HepG2 (cell line): ENCODE results near the gene COL26A1.

ENCODE experiments used
- ATF7-NPFF ChIP-seq: sonication (generic); formaldehyde crosslinking; IDR thresholded peaks from 2 replicates; pipeline ENCODE4 v1.8.1; 2023; ENCODE audit warnings: mild to moderate bottlenecking, low read depth, missing genetic modification reagents, moderate library complexity
- ELF1 ChIP-seq: sonication (generic); formaldehyde crosslinking; IDR thresholded peaks from 2 replicates; pipeline ENCODE4 v1.4.0; 2020; ENCODE audit warnings: missing genetic modification reagents
- FIP1L1 ChIP-seq: fragments of 200-400 bp; formaldehyde crosslinking; IDR thresholded peaks from 2 replicates; pipeline ENCODE4 v1.6.1; 2018; ENCODE audit warnings: low read depth, mild to moderate bottlenecking, low read length, moderate library complexity, borderline replicate concordance; ENCODE audit not compliant: insufficient read depth
- FOSL1 ChIP-seq: sonication (generic); formaldehyde crosslinking; IDR thresholded peaks from 2 replicates; pipeline ENCODE4 v1.9.0; 2021; ENCODE audit warnings: missing genetic modification reagents, borderline replicate concordance
- MAFK ChIP-seq, 2 experiments: IDR thresholded peaks in 1 of 2; conservative IDR thresholded peaks in 1 of 2; 2 replicates each; pipeline ENCODE4 v1.6.1; 2011; ENCODE audit warnings: improper control_type of control experiment in 2 of 2, low read length in 2 of 2
- PCBP1 ChIP-seq: fragments of 200-400 bp; formaldehyde crosslinking; IDR thresholded peaks from 2 replicates; pipeline ENCODE4 v1.6.1; 2017; ENCODE audit warnings: mild to moderate bottlenecking, low read depth, low read length, borderline replicate concordance
- POLR2AphosphoS5 ChIP-seq: IDR thresholded peaks from 2 replicates; pipeline ENCODE4 v1.6.1; 2012; ENCODE audit warnings: low read depth, low read length
- RAD21 ChIP-seq: fragments of 450-650 bp; formaldehyde crosslinking; IDR thresholded peaks from 2 replicates; pipeline ENCODE4 v1.5.0; 2020; ENCODE audit warnings: mild to moderate bottlenecking
- ZNF292 ChIP-seq: sonication (generic); formaldehyde crosslinking; IDR thresholded peaks from 2 replicates; pipeline ENCODE4 v1.8.1; 2022; ENCODE audit warnings: mild to moderate bottlenecking, low read depth, missing genetic modification reagents, borderline replicate concordance
- ZNF501 ChIP-seq: sonication (generic); formaldehyde crosslinking; IDR thresholded peaks from 2 replicates; pipeline ENCODE4 v1.5.1; 2020; ENCODE audit warnings: mild to moderate bottlenecking, moderate library complexity, missing genetic modification reagents
- TF ChIP-seq, protein P1 (sequence below), 2 experiments: sonication (generic) in 1 of 2; formaldehyde crosslinking in 1 of 2; IDR thresholded peaks; 2 replicates each; pipeline versions ENCODE4 v1.5.1 to v1.6.1; 2011 to 2020; ENCODE audit warnings: borderline replicate concordance in 1 of 2, low read depth in 1 of 2, low read length in 1 of 2, mild to moderate bottlenecking in 1 of 2, missing genetic modification reagents in 1 of 2, moderate library complexity in 1 of 2
- TF ChIP-seq, protein P2 (sequence below): sonication (generic); formaldehyde crosslinking; IDR thresholded peaks from 2 replicates; pipeline ENCODE4 v1.4.0; 2020; ENCODE audit warnings: missing genetic modification reagents

DNA sequence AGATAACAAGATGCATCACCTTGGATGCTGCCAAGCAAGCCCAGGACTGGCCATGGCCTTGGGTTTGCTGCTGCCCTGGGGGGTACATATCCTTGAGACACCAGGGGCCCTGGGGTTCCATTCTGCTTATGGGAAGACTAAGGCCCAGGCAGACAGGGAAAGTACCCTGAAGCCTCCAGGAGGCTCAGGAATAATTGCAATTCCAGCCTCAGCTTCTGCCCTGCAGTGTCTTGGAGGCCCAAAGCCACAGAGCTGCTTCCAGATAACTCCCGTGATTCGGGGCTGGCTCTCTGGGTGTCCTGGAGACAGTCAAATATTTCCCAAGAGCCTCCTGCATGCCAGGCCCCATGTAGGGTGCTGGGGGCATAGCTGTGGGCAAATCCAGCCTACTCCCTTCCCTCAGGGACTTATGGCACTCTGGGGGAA is 243.8 kb downstream of the COL26A1 start:
- no peak for TF ChIP-seq ZNF501 (CRISPR knock-in tag)
- no peak for TF ChIP-seq POLR2AphosphoS5
- no peak for TF ChIP-seq FOSL1 (CRISPR knock-in tag)
- TF ChIP-seq, protein P1, sequence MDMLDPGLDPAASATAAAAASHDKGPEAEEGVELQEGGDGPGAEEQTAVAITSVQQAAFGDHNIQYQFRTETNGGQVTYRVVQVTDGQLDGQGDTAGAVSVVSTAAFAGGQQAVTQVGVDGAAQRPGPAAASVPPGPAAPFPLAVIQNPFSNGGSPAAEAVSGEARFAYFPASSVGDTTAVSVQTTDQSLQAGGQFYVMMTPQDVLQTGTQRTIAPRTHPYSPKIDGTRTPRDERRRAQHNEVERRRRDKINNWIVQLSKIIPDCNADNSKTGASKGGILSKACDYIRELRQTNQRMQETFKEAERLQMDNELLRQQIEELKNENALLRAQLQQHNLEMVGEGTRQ (IDR thresholded peaks at IDR 0.05; ENCODE audit: low read depth, low read length) = no peak
- TF ChIP-seq, protein P1 (CRISPR knock-in tag; IDR thresholded peaks at IDR 0.05; ENCODE audit: borderline replicate concordance) = no peak
- TF ChIP-seq ATF7-NPFF (CRISPR knock-in tag) = no peak
- no peak for TF ChIP-seq ELF1 (CRISPR knock-in tag)
- no peak for TF ChIP-seq PCBP1
- TF ChIP-seq, protein P2, sequence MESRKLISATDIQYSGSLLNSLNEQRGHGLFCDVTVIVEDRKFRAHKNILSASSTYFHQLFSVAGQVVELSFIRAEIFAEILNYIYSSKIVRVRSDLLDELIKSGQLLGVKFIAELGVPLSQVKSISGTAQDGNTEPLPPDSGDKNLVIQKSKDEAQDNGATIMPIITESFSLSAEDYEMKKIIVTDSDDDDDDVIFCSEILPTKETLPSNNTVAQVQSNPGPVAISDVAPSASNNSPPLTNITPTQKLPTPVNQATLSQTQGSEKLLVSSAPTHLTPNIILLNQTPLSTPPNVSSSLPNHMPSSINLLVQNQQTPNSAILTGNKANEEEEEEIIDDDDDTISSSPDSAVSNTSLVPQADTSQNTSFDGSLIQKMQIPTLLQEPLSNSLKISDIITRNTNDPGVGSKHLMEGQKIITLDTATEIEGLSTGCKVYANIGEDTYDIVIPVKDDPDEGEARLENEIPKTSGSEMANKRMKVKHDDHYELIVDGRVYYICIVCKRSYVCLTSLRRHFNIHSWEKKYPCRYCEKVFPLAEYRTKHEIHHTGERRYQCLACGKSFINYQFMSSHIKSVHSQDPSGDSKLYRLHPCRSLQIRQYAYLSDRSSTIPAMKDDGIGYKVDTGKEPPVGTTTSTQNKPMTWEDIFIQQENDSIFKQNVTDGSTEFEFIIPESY = no peak
- no peak for TF ChIP-seq FIP1L1
- no peak for TF ChIP-seq MAFK (conservative IDR thresholded peaks at IDR 0.05 in 1 of 2, IDR thresholded peaks at IDR 0.05 in 1 of 2; ENCODE audit: low read length in 2 of 2)
- no peak for TF ChIP-seq ZNF292 (CRISPR knock-in tag)
- no peak for TF ChIP-seq RAD21 (CRISPR knock-in tag)
